Left renal cortex interstitium (tissue), 4 donors: ENCODE results near the gene SSNA1. TPM values are rescaled to one million over a fixed set of nuclear protein-coding genes. Genes with fewer than 3 reads are reported as not detected.
A peak's percentile ranks its signal among the peaks of the same experiment; 100 is the strongest.

Experiments
- DNase-seq, 4 donors: peaks; one replicate each; pipeline ENCODE4 v3.0.0-alpha.2; 2013; ENCODE audit warnings: low read depth in 4 of 4, low spot score in 2 of 4, missing footprints in 1 of 4
- polyA plus RNA-seq, 4 donors: library from polyadenylated mRNA; unstranded; fragments of 120-200 nt; gene quantifications; one replicate each; pipeline ENCODE4 v1.2.1, GENCODE V29; 2013; ENCODE audit not compliant: insufficient read length in 4 of 4

The SSNA1 gene
- polyA plus RNA-seq = 10 to 100 TPM; 44.5 to 78.1 (median 56.9) TPM

- peak; percentile 88 to 92 (median 90) for DNase-seq
Measured at GRCh38 chr9:137188490-137189296, at the start of gene SSNA1, which contains the start of gene ANAPC2. SSNA1 (plus strand) TSS chr9:137188676; CDS start chr9:137188727, 51 bp downstream. ANAPC2 (minus strand) TSS chr9:137188560; CDS start chr9:137188532, 28 bp downstream.

- DNase-seq = no peak
Measured at GRCh38 chr9:137138722-137139467, 49.6 kb upstream of the SSNA1 start, which contains the start of gene GRIN1. GRIN1 (plus strand) TSS chr9:137139154; CDS start chr9:137139487, 333 bp downstream.

- DNase-seq = no peak
Measured at GRCh38 chr9:137139468-137140150, 48.9 kb upstream of the SSNA1 start.

- no peak for DNase-seq
Measured at GRCh38 chr9:137140151-137141012, 48.1 kb upstream of the SSNA1 start.

GRCh38 chr9:137141050-137141810 is 47.2 kb upstream of the SSNA1 start:
- DNase-seq = no peak

GRCh38 chr9:137141976-137142936 is 46.2 kb upstream of the SSNA1 start:
- DNase-seq = no peak

GRCh38 chr9:137143459-137143858 is 45.0 kb upstream of the SSNA1 start:
- no peak for DNase-seq

- no peak for DNase-seq
Measured at GRCh38 chr9:137145731-137146526, 42.5 kb upstream of the SSNA1 start.

- DNase-seq = no peak
Measured at GRCh38 chr9:137146527-137146918, 42.0 kb upstream of the SSNA1 start.

GRCh38 chr9:137147091-137147792 is 41.2 kb upstream of the SSNA1 start:
- no peak for DNase-seq

GRCh38 chr9:137147793-137148160 is 40.7 kb upstream of the SSNA1 start:
- no peak for DNase-seq

- no peak for DNase-seq
Measured at GRCh38 chr9:137148242-137148641, 40.2 kb upstream of the SSNA1 start.

GRCh38 chr9:137148661-137149060 is 39.8 kb upstream of the SSNA1 start:
- DNase-seq = no peak

- no peak for DNase-seq
Measured at GRCh38 chr9:137149363-137149762, 39.1 kb upstream of the SSNA1 start.

- no peak for DNase-seq
Measured at GRCh38 chr9:137149942-137150616, 38.4 kb upstream of the SSNA1 start.
